Islet of Langerhans (tissue), 1 donor: Measurements from ENCODE around the gene WDR48.

Experiments
- FAIRE-seq: peaks from one replicate; lab custom pipeline; 2011; peaks lifted over from hg19 to GRCh38; lab: Jason Lieb, UNC

The WDR48 gene

DNA sequence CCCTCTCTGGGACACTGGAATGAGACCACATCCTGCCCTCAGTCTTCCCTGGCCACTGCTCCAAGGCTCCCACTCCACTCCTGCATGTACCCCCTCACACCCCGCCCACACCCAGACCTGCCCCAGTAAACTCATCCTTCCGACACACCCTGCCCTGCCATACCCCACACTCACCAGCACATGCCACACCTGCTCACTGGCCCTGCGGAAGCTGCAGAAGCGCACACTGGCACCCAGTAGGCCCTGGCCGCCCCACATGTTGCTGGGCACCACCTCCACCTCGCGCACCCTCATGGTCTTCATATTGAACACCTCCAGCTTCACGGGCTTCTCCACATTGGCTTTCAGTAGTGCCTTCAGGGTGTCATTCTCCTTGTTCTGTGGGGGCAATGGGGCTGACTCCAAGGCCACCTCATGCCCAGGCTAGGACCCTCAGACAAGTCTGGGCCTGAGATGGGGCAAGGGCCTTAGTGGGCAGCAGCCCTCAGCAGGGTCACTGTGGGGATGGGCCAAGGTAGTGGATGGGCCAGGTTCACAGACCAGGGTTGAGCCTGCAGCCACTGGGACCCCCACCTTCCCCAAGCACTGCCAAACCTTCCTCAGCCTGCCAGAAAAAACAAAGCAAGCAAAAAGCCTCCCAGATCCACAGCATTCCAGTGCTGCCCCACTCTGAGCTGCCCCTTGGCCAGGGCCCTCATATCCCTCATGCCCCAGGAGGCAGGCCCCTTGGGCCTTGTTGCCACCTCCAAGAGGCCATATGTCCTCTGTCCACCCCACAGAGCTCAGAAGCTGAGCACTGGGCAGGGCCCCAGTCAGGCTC is 50.9 kb downstream of the WDR48 start:
- no peak for FAIRE-seq

DNA sequence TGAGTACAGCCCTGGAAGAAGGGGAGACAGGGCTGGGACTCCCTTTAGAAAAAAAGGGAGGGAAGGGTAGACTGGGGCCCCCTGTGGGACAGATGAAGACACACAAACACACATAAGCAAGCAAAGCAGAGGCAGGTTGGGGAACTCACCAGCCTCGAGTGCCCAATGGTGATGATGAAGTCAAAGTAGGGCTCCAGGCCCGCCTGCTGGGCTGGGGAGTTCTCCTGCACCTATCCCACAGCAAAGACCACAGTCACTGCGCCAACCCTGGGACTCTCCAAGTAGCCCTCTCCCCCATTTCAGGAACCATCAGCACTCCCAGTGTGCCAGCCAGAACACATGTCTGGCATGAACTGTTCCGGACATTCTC is 51.5 kb downstream of the WDR48 start:
- no peak for FAIRE-seq

GRCh38 chr3:39103791-39104552 is 52.2 kb downstream of the WDR48 start:
- FAIRE-seq = no peak

DNA sequence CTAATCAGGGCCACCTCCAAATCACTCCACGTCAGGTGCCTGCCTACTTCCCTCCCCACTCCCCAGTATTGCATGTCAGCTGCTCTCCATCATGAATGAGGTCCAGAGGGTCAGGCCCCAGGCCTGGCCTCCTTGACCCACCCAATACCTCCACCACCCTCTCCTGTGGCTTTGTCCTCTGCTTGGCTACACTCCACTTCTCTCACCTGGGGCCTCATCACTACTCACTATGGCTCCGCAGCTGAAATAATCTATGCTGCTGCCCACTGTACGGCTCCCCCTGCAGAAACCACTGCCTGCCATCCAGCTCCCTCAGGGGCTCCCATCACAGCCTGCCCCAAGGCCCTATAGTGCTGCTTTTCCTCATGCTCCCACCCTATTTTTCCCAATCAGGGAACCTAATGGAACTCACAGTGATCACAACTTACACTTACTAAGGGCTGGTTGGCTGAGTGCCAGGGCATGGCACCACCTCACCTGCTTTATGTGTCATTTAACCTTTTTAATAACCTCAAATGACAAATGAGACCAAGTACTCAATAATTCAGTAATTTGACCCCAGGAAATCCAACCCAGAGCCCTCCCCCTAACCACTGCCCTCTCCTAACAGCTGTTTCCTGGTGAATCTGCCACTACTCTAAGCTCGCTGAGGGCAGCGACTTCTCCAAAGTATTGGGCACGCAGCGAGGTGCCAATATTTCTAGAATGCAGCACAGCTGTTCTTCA is 53.3 kb downstream of the WDR48 start:
- no peak for FAIRE-seq

- no peak for FAIRE-seq
Observed at GRCh38 chr3:39105687-39106063, 53.9 kb downstream of the WDR48 start.

DNA sequence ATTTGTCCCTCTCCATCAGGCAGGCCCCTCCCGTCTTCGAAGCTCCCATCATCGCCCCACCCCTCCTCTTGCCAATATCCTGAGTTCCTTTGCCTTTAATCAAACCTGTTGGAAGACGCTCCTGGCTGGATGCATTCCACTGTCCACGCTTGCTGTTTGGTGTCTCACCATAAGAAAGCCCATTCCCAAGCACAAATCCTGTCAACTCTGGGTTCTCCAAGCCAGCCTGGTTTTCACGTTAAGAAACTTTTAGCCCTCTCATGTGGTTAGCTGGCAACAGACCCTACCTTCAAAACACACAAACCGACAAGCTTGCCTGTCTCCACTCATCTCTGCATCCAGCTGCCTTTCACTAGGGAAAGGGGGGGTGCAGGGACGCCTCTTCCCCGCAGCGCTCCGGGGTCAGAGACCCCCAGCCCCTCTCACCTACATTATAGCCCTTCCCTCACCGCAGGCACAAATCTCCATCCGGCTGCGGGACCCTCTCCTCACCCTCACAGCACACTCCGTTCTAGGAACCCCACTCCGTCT is 54.5 kb downstream of the WDR48 start:
- FAIRE-seq = no peak

GRCh38 chr3:39106851-39107387 is 55.1 kb downstream of the WDR48 start:
- no peak for FAIRE-seq

- FAIRE-seq = no peak
Observed at GRCh38 chr3:39107388-39108199, 55.8 kb downstream of the WDR48 start, which contains the start of the genes GORASP1 and TTC21A. TSS of gene GORASP1 (minus strand) at chr3:39107627. CDS start at chr3:39107541, 86 bp downstream. TSS of gene TTC21A (plus strand) at chr3:39107680. CDS start at chr3:39107838, 158 bp downstream.

DNA sequence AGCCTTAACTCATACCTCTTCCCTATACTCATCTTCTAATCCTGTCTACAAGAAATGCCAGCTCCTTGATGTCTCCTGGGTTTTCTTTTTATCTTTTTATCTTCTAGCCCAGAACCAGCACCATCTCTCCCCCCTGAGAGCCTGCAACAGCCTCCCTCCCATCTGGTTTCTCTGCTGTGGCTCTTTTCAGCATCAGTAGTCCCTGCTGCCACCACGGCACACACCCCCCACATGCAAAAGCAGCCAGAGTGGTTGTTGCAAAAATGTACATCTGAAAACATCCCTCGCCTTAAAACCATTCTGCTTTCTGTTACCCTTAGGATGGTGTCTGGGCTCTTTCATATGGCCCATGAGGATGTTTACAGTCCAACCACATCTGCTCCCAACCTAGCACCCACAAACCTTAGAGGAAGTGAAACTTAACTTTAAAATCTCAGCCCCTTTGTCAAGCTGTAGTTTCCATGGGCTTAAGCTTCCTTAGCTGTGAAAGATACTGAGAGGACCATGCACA is 56.4 kb downstream of the WDR48 start:
- FAIRE-seq = no peak

DNA sequence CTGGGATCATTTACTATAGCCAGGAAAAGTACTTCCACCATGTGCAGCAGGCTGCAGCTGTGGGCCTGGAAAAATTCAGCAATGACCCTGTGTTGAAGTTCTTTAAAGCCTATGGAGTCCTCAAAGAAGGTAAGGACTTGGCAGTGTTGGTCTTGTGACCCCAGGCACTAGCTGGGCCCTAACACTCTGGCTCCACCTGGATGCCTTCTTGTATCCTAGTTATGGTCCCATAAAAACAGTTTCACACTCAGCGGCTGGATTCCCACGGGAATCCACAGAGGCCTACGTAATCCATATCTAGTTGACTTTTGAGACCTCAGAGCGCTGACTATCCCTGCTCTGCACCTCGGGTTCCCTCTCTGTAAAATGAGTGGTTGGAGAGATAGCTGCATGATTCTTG is 57.3 kb downstream of the WDR48 start:
- FAIRE-seq = no peak

- no peak for FAIRE-seq
Observed at GRCh38 chr3:39110041-39110639, 58.3 kb downstream of the WDR48 start.

DNA sequence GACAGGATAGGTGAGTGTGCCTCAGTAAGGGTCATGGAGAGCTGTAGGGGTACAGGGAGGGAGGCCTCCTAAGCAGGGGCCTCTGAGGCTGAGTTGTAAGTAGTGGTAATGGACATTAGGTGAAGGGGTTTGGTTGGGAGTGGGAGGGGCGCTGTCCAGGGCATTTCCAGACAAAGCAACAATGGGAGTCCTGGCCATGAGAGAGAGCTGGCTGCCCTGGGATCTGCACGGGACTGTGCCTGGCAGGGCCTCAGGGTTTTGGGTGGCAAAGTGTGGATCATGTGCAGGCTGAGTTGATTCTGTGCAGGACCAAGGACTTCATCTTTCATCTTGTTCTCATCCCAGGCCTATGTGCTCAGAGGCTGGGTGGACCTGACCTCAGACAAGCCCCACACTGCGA is 60.3 kb downstream of the WDR48 start:
- FAIRE-seq = no peak

DNA sequence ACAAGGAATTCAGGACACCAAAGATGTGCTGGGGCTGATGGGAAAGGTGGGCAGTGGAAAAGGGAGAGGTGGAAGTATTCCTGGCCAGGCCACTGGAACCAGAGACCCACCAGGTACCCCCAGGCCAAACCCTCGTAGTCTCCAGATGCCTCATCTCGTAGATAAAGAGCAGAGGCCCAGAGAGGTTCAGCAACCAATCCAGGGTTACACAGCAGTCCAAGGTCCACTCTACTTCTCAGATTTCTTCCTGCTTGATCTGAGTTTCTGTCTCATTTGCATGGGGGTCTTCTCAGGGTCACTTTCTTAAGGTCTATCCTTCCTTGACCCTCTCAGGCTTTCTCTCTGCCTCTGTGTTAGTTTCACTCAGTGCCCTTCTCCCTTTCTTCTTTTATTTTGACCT is 60.7 kb downstream of the WDR48 start:
- FAIRE-seq = no peak

GRCh38 chr3:39113291-39113690 is 61.5 kb downstream of the WDR48 start:
- FAIRE-seq = no peak

DNA sequence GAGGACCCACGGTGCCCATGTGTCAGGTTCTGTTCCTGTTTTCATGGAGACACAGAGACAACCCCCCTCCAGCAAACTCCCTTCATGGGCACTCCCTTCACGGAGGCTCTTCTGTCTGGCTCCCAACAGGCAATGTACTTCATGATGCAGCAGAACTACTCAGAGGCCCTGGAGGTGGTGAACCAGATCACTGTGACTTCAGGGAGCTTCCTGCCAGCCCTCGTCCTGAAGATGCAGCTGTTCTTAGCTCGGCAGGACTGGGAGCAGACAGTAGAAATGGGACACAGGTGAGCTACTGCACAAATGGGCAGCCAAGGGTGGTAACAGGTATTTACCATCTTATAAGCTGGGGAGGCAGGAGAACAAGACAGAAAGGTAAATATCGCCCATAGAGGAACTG is 62.6 kb downstream of the WDR48 start:
- FAIRE-seq = no peak

DNA sequence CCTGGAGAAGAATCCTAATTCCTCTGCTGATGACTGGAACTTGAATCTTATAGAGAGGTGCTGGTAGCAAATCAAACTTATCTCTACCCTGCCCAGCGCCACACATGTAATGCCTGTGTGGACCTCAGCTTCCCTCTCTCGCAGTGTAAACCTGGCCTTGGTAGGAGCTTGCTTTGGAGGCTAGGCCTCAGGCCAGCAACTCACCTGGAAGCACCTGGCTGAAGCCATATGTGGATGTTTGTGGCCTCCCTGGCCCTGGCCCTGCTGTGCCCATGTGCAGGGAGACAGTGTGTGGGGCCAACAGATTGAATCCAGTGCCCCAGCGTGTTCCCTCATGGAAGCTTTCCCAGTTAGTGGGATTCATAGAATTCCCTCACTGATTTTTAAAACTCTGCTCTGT is 64.1 kb downstream of the WDR48 start:
- FAIRE-seq = no peak

DNA sequence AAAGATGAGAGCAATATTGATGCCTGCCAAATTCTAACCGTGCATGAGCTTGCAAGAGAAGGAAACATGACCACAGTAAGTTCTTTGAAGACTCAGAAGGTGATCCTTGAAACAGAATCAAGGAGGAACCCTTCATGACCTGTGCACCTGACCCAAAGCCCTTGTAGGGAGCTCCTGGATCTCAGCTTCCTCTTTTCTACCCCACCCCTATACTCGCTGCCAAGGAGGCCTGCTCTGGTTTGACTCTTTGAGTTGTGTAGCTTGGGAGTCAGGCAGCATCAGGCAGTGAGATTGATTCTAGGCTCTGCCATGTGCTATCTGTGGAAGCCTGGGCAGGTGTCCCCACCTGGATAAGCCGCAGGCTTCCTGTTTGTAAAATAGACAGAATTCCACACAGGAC is 66.3 kb downstream of the WDR48 start:
- FAIRE-seq = no peak

DNA sequence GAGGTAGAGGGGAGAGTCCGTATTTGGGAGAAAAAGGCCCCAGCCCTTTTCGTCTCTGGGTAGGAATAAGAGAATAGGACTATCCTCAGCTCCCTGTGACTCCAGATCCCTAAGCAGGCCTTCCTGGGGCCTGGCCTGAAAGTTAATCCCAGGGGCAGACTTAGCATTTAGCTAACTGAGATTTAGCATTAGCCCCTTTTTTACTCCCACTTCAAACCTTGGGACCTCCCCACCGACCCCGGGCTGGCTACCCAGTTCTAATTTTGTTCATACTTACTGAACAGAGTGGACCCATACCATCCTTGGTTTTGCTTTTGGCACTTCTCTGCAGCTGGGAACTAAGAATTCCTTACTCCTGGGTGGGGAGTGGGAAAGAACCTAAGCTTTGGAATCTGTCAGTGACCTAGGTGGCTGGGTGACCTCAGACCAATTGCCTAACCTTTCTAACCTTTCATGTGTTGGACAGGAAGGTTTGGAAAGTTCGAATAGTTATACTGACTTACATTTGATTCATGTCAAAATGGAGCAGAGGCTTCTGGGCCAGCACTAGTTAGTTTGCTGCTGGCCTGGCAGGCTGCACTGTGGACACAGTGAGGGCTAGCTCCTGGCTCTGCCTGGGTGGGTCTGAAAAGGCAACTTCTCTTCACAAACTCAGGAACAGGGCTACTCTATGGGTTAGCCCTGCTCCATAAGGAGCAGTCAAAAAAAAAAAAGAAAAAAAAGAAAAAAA is 67.3 kb downstream of the WDR48 start:
- no peak for FAIRE-seq

- no peak for FAIRE-seq
Observed at GRCh38 chr3:39121621-39122020, 69.8 kb downstream of the WDR48 start.

DNA sequence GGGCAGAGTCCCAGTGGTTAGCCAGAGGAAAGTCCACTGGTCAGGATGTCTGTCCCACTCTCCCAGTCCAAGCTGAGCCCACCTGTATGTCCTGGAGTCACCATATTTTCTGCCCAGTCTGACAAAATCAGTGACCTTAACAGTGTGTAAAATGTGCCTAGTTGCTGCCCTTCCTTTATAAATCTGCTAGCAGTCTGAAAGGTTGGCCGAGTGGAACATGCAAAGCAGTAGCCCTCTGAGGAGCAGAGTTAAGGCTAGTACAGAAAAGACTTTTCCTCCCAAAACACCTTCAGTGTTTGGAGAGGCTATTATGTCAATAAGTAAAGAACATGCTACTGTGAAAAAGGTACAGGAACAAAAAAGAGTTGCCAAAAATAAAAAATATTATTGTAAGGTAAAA is 71.0 kb downstream of the WDR48 start:
- FAIRE-seq = no peak
